Measurements from ENCODE around the gene MT3. TPM values are rescaled to one million over a fixed set of nuclear protein-coding genes. Genes with fewer than 3 reads are reported as not detected.

The MT3 gene
- total and polyA plus RNA-seq, 2 of the 13 experiments (the other 11 are each of a cell fraction or from before 2014, with no cell fraction given), result not detected

- 0 out of 2 replicates have a peak, but pooled peaks have one; percentile 23 for TF ChIP-seq ZNF350 (CRISPR knock-in tag; IDR thresholded peaks at IDR 0.05; ENCODE audit: borderline replicate concordance, low read depth)
- no peak for TF ChIP-seq SOX6 (IDR thresholded peaks at IDR 0.05)
- peak; percentile 27 for TF ChIP-seq SOX6 (CRISPR knock-in tag; IDR thresholded peaks at IDR 0.05)
- TF ChIP-seq THAP9 (CRISPR knock-in tag; IDR thresholded peaks at IDR 0.05; ENCODE audit: borderline replicate concordance), result peak; percentile 65; the same call in 1 of the 2 replicates
- 0 out of 2 replicates have a peak, but pooled peaks have one; percentile 36 for TF ChIP-seq ZNF644 (CRISPR knock-in tag; IDR thresholded peaks at IDR 0.05; ENCODE audit: low read depth)
- peak; percentile 54; the same call in 1 of the 2 replicates for TF ChIP-seq ZNF710 (CRISPR knock-in tag; IDR thresholded peaks at IDR 0.05; ENCODE audit: borderline replicate concordance)
- TF ChIP-seq TBX2 (CRISPR knock-in tag; IDR thresholded peaks at IDR 0.05; ENCODE audit: borderline replicate concordance), result peak; percentile 9; the same call in 1 of the 2 replicates
- no peak for TF ChIP-seq ZNF281 (CRISPR knock-in tag; IDR thresholded peaks at IDR 0.05; ENCODE audit: borderline replicate concordance)
- TF ChIP-seq TEAD3 (CRISPR knock-in tag; optimal IDR thresholded peaks at IDR 0.05; ENCODE audit: borderline replicate concordance), result peak; percentile 66
- no peak for TF ChIP-seq ZNF180 (CRISPR knock-in tag; IDR thresholded peaks at IDR 0.05; ENCODE audit: borderline replicate concordance, low read depth)
- no peak for TF ChIP-seq ASH2L (IDR thresholded peaks at IDR 0.05; ENCODE audit: insufficient read length, low read depth, low read length)
- peak; percentile 31; the same call in 1 of the 2 replicates for TF ChIP-seq SAFB2 (CRISPR knock-in tag; IDR thresholded peaks at IDR 0.05; ENCODE audit: borderline replicate concordance, low read depth)
- no peak for TF ChIP-seq ZNF776 (CRISPR knock-in tag; IDR thresholded peaks at IDR 0.05)
- TF ChIP-seq MLX (CRISPR knock-in tag; IDR thresholded peaks at IDR 0.05), result no peak
- no peak for TF ChIP-seq ZSCAN31 (CRISPR knock-in tag; IDR thresholded peaks at IDR 0.05; ENCODE audit: low read depth)
- peak; percentile 57; the same call in 1 of the 2 replicates for TF ChIP-seq RXRB (CRISPR knock-in tag; IDR thresholded peaks at IDR 0.05; ENCODE audit: borderline replicate concordance)
- TF ChIP-seq FOXJ3 (CRISPR knock-in tag; IDR thresholded peaks at IDR 0.05; ENCODE audit: borderline replicate concordance), result no peak
- TF ChIP-seq TIGD3 (CRISPR knock-in tag; IDR thresholded peaks at IDR 0.05; ENCODE audit: borderline replicate concordance), result no peak
- TF ChIP-seq PBX2 (CRISPR knock-in tag; IDR thresholded peaks at IDR 0.05), result peak; percentile 68
Observed at GRCh38 chr16:56603589-56603988, 14.3 kb downstream of the MT3 start (continued).

Data from HepG2 (cell line).